PFSK-1 (cell line): ENCODE data around the gene GPR22.

Experiments
- SIN3A ChIP-seq: IDR thresholded peaks from 2 replicates; pipeline ENCODE4 v1.6.1; 2012; ENCODE audit warnings: mild to moderate bottlenecking, low read length, moderate library complexity, borderline replicate concordance; ENCODE audit not compliant: insufficient read depth
- TAF1 ChIP-seq: IDR thresholded peaks from 2 replicates; pipeline ENCODE4 v1.6.1; 2012; ENCODE audit warnings: low read length, control low read depth, borderline replicate concordance; ENCODE audit not compliant: insufficient read depth
- TF ChIP-seq, protein P1 (sequence below), 2 experiments: IDR thresholded peaks; 2 replicates each; pipeline versions ENCODE4 v1.6.1 to v1.8.0; 2011 to 2012; ENCODE audit warnings: low read depth in 2 of 2, low read length in 2 of 2, control low read depth in 1 of 2, inconsistent platforms in 1 of 2, mild to moderate bottlenecking in 1 of 2, moderate library complexity in 1 of 2; ENCODE audit not compliant: insufficient read depth in 1 of 2

DNA sequence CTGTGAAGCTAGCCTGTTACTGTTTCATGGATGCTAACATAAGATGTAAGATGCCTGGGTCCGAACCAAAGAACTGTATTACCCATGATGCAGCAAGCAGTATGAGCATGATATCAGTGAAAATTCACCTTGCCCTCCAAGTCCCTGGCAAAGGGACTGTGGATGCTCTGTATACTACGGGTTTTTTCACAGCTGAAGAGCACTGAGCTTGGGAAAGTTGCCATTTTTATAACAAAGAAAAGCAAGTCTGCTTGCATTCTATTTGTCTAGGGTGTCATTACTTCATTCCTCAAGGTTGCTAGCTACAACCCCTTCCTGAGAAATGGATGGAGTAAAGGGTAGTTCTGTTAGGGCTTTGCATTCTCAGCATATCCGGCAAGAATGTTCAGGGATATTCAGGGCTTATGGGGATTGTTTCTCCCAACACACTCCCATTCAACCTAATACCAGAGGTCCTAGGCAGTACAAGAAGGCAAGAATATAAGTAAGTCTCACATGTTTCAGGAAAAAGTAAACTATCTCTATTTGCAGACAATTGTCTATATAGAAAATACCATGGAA lies 5.1 kb upstream of the GPR22 start:
- TF ChIP-seq TAF1 = no peak
- TF ChIP-seq SIN3A = no peak
- TF ChIP-seq, protein P1, sequence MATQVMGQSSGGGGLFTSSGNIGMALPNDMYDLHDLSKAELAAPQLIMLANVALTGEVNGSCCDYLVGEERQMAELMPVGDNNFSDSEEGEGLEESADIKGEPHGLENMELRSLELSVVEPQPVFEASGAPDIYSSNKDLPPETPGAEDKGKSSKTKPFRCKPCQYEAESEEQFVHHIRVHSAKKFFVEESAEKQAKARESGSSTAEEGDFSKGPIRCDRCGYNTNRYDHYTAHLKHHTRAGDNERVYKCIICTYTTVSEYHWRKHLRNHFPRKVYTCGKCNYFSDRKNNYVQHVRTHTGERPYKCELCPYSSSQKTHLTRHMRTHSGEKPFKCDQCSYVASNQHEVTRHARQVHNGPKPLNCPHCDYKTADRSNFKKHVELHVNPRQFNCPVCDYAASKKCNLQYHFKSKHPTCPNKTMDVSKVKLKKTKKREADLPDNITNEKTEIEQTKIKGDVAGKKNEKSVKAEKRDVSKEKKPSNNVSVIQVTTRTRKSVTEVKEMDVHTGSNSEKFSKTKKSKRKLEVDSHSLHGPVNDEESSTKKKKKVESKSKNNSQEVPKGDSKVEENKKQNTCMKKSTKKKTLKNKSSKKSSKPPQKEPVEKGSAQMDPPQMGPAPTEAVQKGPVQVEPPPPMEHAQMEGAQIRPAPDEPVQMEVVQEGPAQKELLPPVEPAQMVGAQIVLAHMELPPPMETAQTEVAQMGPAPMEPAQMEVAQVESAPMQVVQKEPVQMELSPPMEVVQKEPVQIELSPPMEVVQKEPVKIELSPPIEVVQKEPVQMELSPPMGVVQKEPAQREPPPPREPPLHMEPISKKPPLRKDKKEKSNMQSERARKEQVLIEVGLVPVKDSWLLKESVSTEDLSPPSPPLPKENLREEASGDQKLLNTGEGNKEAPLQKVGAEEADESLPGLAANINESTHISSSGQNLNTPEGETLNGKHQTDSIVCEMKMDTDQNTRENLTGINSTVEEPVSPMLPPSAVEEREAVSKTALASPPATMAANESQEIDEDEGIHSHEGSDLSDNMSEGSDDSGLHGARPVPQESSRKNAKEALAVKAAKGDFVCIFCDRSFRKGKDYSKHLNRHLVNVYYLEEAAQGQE (IDR thresholded peaks at IDR 0.05; ENCODE audit: insufficient read depth in 1 of 2, low read depth in 2 of 2, low read length in 2 of 2) = no peak
